Measurements from ENCODE around the gene RFX4.

DNA sequence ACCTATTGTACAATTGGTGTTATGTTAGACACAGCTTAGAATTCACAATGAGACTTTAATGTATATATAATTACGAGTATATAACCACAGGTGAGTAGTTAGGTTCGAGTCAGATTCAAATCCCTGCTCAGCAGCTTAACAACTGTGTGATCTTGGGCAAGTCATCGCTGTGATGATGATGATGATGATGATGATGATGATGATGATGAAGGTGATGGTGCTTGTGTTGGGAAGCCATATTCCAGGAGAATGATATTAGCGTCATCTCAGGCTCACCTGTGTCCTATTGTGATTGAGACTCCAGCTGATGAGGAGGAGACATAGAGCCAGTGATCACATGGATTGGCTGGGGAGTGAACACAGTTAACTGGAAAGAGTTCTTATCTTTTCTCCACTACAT is 16.5 kb downstream of the RFX4 start:
- TF ChIP-seq, protein P1, sequence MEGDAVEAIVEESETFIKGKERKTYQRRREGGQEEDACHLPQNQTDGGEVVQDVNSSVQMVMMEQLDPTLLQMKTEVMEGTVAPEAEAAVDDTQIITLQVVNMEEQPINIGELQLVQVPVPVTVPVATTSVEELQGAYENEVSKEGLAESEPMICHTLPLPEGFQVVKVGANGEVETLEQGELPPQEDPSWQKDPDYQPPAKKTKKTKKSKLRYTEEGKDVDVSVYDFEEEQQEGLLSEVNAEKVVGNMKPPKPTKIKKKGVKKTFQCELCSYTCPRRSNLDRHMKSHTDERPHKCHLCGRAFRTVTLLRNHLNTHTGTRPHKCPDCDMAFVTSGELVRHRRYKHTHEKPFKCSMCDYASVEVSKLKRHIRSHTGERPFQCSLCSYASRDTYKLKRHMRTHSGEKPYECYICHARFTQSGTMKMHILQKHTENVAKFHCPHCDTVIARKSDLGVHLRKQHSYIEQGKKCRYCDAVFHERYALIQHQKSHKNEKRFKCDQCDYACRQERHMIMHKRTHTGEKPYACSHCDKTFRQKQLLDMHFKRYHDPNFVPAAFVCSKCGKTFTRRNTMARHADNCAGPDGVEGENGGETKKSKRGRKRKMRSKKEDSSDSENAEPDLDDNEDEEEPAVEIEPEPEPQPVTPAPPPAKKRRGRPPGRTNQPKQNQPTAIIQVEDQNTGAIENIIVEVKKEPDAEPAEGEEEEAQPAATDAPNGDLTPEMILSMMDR (IDR thresholded peaks at IDR 0.05 in 4 of 5, conservative IDR thresholded peaks at IDR 0.05 in 1 of 5), result no peak
- TF ChIP-seq POLR2A (IDR thresholded peaks at IDR 0.05), result no peak

Measured in gastrocnemius medialis (tissue), 4 donors.